ENCODE results near the gene ZNF862.

The ZNF862 gene

GRCh38 chr7:149839933-149840332 lies 1.8 kb downstream of the ZNF862 start:
- in situ Hi-C loops (cut with MboI; ENCODE audit: low pct_unique_long_range_greater_than_20kb, low sequenced_read_pairs, unreplicated experiment): no loop called here
- TF ChIP-seq, protein P1, sequence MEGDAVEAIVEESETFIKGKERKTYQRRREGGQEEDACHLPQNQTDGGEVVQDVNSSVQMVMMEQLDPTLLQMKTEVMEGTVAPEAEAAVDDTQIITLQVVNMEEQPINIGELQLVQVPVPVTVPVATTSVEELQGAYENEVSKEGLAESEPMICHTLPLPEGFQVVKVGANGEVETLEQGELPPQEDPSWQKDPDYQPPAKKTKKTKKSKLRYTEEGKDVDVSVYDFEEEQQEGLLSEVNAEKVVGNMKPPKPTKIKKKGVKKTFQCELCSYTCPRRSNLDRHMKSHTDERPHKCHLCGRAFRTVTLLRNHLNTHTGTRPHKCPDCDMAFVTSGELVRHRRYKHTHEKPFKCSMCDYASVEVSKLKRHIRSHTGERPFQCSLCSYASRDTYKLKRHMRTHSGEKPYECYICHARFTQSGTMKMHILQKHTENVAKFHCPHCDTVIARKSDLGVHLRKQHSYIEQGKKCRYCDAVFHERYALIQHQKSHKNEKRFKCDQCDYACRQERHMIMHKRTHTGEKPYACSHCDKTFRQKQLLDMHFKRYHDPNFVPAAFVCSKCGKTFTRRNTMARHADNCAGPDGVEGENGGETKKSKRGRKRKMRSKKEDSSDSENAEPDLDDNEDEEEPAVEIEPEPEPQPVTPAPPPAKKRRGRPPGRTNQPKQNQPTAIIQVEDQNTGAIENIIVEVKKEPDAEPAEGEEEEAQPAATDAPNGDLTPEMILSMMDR (IDR thresholded peaks at IDR 0.05; ENCODE audit: extremely low read depth, insufficient read depth, missing control alignments): no peak
- no peak for DNase-seq (ENCODE audit: low spot score)

DNA sequence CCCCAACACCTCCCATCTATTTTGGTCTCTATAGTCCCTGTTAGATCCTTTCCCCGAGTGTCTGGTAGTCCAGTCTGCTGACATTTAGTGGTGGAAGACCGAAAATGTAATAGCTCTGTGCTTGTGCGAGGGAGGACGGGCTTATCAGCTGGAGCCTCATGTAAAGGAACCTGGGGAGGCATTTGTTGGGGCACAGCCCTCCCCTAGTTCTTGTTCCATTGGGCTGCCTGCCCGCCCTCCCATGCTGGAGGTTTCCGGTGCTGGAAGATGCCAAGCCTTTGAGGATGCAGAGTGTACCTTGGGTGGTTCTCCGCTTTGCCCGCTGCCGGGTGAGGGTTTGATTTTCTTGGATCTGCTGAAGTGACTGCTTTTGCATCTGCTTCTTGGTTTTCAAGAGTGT lies 5.4 kb downstream of the ZNF862 start:
- no peak for DNase-seq (ENCODE audit: low spot score)
- in situ Hi-C loops (cut with MboI; ENCODE audit: low pct_unique_long_range_greater_than_20kb, low sequenced_read_pairs, unreplicated experiment): no loop called here
- TF ChIP-seq, protein P1 (IDR thresholded peaks at IDR 0.05; ENCODE audit: extremely low read depth, insufficient read depth, missing control alignments): no peak

GRCh38 chr7:149844445-149844844 lies 6.3 kb downstream of the ZNF862 start:
- no peak for DNase-seq (ENCODE audit: low spot score)
- TF ChIP-seq, protein P1 (IDR thresholded peaks at IDR 0.05; ENCODE audit: extremely low read depth, insufficient read depth, missing control alignments): no peak
- in situ Hi-C loops (cut with MboI; ENCODE audit: low pct_unique_long_range_greater_than_20kb, low sequenced_read_pairs, unreplicated experiment): no loop called here

GRCh38 chr7:149845257-149845980 lies 7.2 kb downstream of the ZNF862 start:
- in situ Hi-C loops (cut with MboI; ENCODE audit: low pct_unique_long_range_greater_than_20kb, low sequenced_read_pairs, unreplicated experiment): no loop called here
- no peak for DNase-seq (ENCODE audit: low spot score)
- TF ChIP-seq, protein P1 (IDR thresholded peaks at IDR 0.05; ENCODE audit: extremely low read depth, insufficient read depth, missing control alignments): no peak

DNA sequence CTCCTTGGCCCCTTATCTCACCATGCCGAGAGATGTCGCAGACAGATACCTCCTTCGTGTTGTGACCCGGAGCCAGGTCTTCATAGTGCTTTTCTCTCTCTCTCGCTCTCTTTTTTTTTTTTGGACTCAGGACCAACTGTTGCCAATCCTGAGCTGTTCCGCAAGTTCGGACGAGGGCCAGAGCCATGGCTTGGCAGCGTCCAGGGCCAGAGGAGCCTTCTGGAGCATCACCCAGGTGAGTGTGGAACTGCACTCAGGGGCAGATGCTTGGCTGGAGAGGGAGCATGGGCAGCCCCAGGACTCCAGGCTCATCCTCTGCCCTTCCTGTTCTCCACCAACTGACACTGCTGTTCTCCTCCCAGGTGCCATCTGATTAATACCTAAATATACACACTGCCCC lies 7.8 kb downstream of the ZNF862 start:
- no peak for DNase-seq (ENCODE audit: low spot score)
- in situ Hi-C loops (cut with MboI; ENCODE audit: low pct_unique_long_range_greater_than_20kb, low sequenced_read_pairs, unreplicated experiment): no loop called here
- TF ChIP-seq, protein P1 (IDR thresholded peaks at IDR 0.05; ENCODE audit: extremely low read depth, insufficient read depth, missing control alignments): no peak

DNA sequence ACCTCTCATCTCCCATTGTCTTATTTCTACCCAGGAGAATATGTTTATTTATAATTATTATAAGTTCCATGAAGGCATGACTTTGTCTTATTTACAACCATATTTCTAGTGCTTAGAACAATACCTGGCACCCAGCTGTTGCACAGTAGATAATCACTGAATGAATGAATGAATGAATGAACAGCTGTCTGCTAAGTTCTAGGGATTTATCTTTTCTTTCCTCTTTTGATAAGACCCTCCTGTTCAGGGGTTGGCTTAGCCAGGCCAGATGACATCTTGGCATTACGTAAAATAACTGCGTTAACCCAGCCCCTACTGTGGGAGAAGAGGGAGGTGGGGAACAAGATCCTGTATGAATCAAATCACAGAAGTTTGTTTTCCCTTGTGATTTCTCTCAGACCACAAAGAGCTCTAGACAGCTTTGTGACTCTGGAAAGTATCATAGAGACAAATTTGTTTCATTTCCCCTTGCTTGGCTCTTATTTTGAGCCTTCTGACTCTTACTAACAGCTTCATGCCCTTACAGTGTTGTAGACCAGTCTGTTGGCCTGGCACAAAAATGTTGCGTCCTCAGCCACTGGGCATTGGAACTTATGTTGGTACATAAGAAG lies 8.4 kb downstream of the ZNF862 start:
- DNase-seq (ENCODE audit: low spot score): peak; percentile 55
- TF ChIP-seq, protein P1 (IDR thresholded peaks at IDR 0.05; ENCODE audit: extremely low read depth, insufficient read depth, missing control alignments): no peak
- in situ Hi-C loops (cut with MboI; ENCODE audit: low pct_unique_long_range_greater_than_20kb, low sequenced_read_pairs, unreplicated experiment): no loop called here
